Hematopoietic multipotent progenitor cell treated with erythropoietin and hydrocortisone succinate and interleukin-3 and kit ligand, for 8 days (in vitro differentiated cells): ENCODE results near the gene RAB6D.
"Not testable (repeated sequence)": the region's sequence is repeated elsewhere in the genome, so short reads cannot be mapped to it uniquely, and the experiment has no call there.

Experiments
- DNase-seq: peaks from one replicate; pipeline ENCODE4 v3.0.0-alpha.2; 2015

RAB6D gene

GRCh38 chr2:131363213-131363612 lies 755 bp downstream of the RAB6D start:
- DNase-seq, result not testable (repeated sequence)

GRCh38 chr2:131361773-131362172 lies 2.2 kb downstream of the RAB6D start:
- DNase-seq, result not testable (repeated sequence)

- not testable (repeated sequence) for DNase-seq
Measured at GRCh38 chr2:131353167-131353697, 10.7 kb downstream of the RAB6D start.

- DNase-seq, result no peak
Measured at GRCh38 chr2:131349021-131349420, 14.9 kb downstream of the RAB6D start.

- not testable (repeated sequence) for DNase-seq
Measured at GRCh38 chr2:131347035-131347434, 16.9 kb downstream of the RAB6D start.

GRCh38 chr2:131339307-131339706 lies 24.7 kb downstream of the RAB6D start:
- DNase-seq, result not testable (repeated sequence)

GRCh38 chr2:131335319-131335718 lies 28.6 kb downstream of the RAB6D start:
- DNase-seq, result peak; percentile 9

- DNase-seq, result not testable (repeated sequence)
Measured at GRCh38 chr2:131332709-131333108, 31.3 kb downstream of the RAB6D start.

- not testable (repeated sequence) for DNase-seq
Measured at GRCh38 chr2:131331000-131331399, 33.0 kb downstream of the RAB6D start.

- DNase-seq, result no peak
Measured at GRCh38 chr2:131322209-131322608, 41.8 kb downstream of the RAB6D start.

GRCh38 chr2:131321344-131321743 lies 42.6 kb downstream of the RAB6D start:
- not testable (repeated sequence) for DNase-seq

GRCh38 chr2:131311001-131311400 lies 53.0 kb downstream of the RAB6D start:
- DNase-seq, result not testable (repeated sequence)
